Measurements from ENCODE around the gene WHAMM.

- no peak for TF ChIP-seq POLR2A (IDR thresholded peaks at IDR 0.05)
- TF ChIP-seq CTCF (IDR thresholded peaks at IDR 0.05) = no peak
- TF ChIP-seq POLR2AphosphoS5 (IDR thresholded peaks at IDR 0.05) = no peak
Observed at GRCh38 chr15:82804575-82804949, 4.9 kb upstream of the WHAMM start.
